ENCODE results near the gene EYA2. TPM values are rescaled to one million over a fixed set of nuclear protein-coding genes. Genes with fewer than 3 reads are reported as not detected.

EYA2 gene
- total RNA-seq, 1 experiment from 2014 or later: 0.33 TPM

GRCh38 chr20:47088335-47088734 lies 193.7 kb downstream of the EYA2 start:
- ATAC-seq (no peak), DNase-seq (peak; percentile 26)
- no TSS peak for BruUV-seq (replicated peaks)
- Histone ChIP-seq H3K9ac (ENCODE audit: low read length) (no peak overlapping the region), H2AFZ (ENCODE audit: low read length) (no peak overlapping the region), H3K9me3 (ENCODE audit: low read length) (no peaks in the 10 kb centered on the region), H3K27me3 (ENCODE audit: low read length) (no peaks in the 10 kb centered on the region), H3K9me2 (replicated peaks; ENCODE audit: low read length) (no peaks in the 10 kb centered on the region), H4K20me1 (ENCODE audit: low read length) (no peaks in the 10 kb centered on the region), H3K4me3 (ENCODE audit: low read length) (no peak overlapping the region), H3F3A (ENCODE audit: low read length, unreplicated experiment) (no peaks in the 10 kb centered on the region), H3K36me3 (ENCODE audit: low read depth, low read length) (no peaks in the 10 kb centered on the region), H3K27ac (ENCODE audit: low read length) (no peak overlapping the region), H3K4me2 (ENCODE audit: low read length) (no peak overlapping the region), H3K4me1 (ENCODE audit: insufficient read depth, low read length) (no peaks in the 10 kb centered on the region), H3K79me2 (ENCODE audit: low read length) (no peaks in the 10 kb centered on the region)
- TF ChIP-seq EZH2phosphoT487 (IDR thresholded peaks at IDR 0.05; ENCODE audit: borderline replicate concordance, low read length) (no peak), EZH2 (IDR thresholded peaks at IDR 0.05; ENCODE audit: low read length, unreplicated experiment) (no peak), CTCF (conservative IDR thresholded peaks at IDR 0.05; ENCODE audit: low read depth, low read length) (no peak)
- ChIA-PET POLR2A (ENCODE audit: unreplicated experiment) (no interaction called here), CTCF (no interaction called here)
- intact Hi-C loops (cut with micrococcal nuclease): no loop called here

GRCh38 chr20:47089151-47089550 lies 194.5 kb downstream of the EYA2 start:
- Histone ChIP-seq H3F3A (ENCODE audit: low read length, unreplicated experiment) (no peaks in the 10 kb centered on the region), H3K9me3 (ENCODE audit: low read length) (no peaks in the 10 kb centered on the region), H2AFZ (ENCODE audit: low read length) (no peak overlapping the region), H3K27ac (ENCODE audit: low read length) (no peak overlapping the region), H3K4me1 (ENCODE audit: insufficient read depth, low read length) (no peaks in the 10 kb centered on the region), H3K9ac (ENCODE audit: low read length) (no peak overlapping the region), H4K20me1 (ENCODE audit: low read length) (no peaks in the 10 kb centered on the region), H3K36me3 (ENCODE audit: low read depth, low read length) (no peaks in the 10 kb centered on the region), H3K27me3 (ENCODE audit: low read length) (no peaks in the 10 kb centered on the region), H3K4me3 (ENCODE audit: low read length) (no peak overlapping the region), H3K79me2 (ENCODE audit: low read length) (no peaks in the 10 kb centered on the region), H3K9me2 (replicated peaks; ENCODE audit: low read length) (no peaks in the 10 kb centered on the region), H3K4me2 (ENCODE audit: low read length) (no peak overlapping the region)
- no peak for ATAC-seq
- POLR2A ChIA-PET (ENCODE audit: unreplicated experiment): no interaction called here
- intact Hi-C loops (cut with micrococcal nuclease): no loop called here
- no peak for TF ChIP-seq EZH2phosphoT487 (IDR thresholded peaks at IDR 0.05; ENCODE audit: borderline replicate concordance, low read length)
- no peak for TF ChIP-seq CTCF (conservative IDR thresholded peaks at IDR 0.05; ENCODE audit: low read depth, low read length)
- TF ChIP-seq EZH2 (IDR thresholded peaks at IDR 0.05; ENCODE audit: low read length, unreplicated experiment): no peak
- DNase-seq: no peak
- CTCF ChIA-PET: no interaction called here
- no TSS peak for BruUV-seq (replicated peaks)

GRCh38 chr20:47090835-47091234 lies 196.2 kb downstream of the EYA2 start:
- BruUV-seq (replicated peaks): no TSS peak
- Histone ChIP-seq H3K4me2 (ENCODE audit: low read length) (no peak overlapping the region), H3K27ac (ENCODE audit: low read length) (no peak overlapping the region), H3F3A (ENCODE audit: low read length, unreplicated experiment) (no peaks in the 10 kb centered on the region), H3K9me2 (replicated peaks; ENCODE audit: low read length) (no peaks in the 10 kb centered on the region), H3K36me3 (ENCODE audit: low read depth, low read length) (no peaks in the 10 kb centered on the region), H3K27me3 (ENCODE audit: low read length) (no peaks in the 10 kb centered on the region), H3K9me3 (ENCODE audit: low read length) (peaks cover 4% of the 10 kb centered on the region; the same call in 1 of the 2 replicates), H3K9ac (ENCODE audit: low read length) (no peak overlapping the region), H2AFZ (ENCODE audit: low read length) (no peak overlapping the region), H4K20me1 (ENCODE audit: low read length) (no peaks in the 10 kb centered on the region), H3K4me3 (ENCODE audit: low read length) (no peak overlapping the region), H3K79me2 (ENCODE audit: low read length) (no peaks in the 10 kb centered on the region), H3K4me1 (ENCODE audit: insufficient read depth, low read length) (no peaks in the 10 kb centered on the region)
- ChIA-PET CTCF (no interaction called here), POLR2A (ENCODE audit: unreplicated experiment) (no interaction called here)
- DNase-seq: no peak
- TF ChIP-seq EZH2phosphoT487 (IDR thresholded peaks at IDR 0.05; ENCODE audit: borderline replicate concordance, low read length): no peak
- TF ChIP-seq EZH2 (IDR thresholded peaks at IDR 0.05; ENCODE audit: low read length, unreplicated experiment): no peak
- TF ChIP-seq CTCF (conservative IDR thresholded peaks at IDR 0.05; ENCODE audit: low read depth, low read length): no peak
- intact Hi-C loops (cut with micrococcal nuclease): no loop called here
- ATAC-seq: no peak
